VCaP (cell line): ENCODE results near the gene AGAP2.
"Not testable (repeated sequence)": the region's sequence is repeated elsewhere in the genome, so short reads cannot be mapped to it uniquely, and the experiment has no call there.

ENCODE experiments used
- H3K27ac ChIP-seq: fragments of 450-650 bp; 2 replicates; pipeline ENCODE4 v1.5.1; 2017
- CTCF ChIP-seq: fragments of 450-650 bp; conservative IDR thresholded peaks from 2 replicates; pipeline ENCODE4 v1.5.1; 2017; ENCODE audit warnings: mild to moderate bottlenecking, moderate library complexity

AGAP2 gene

GRCh38 chr12:57780284-57780897, 41.8 kb upstream of the AGAP2 start:
- TF ChIP-seq CTCF, result no peak
- H3K27ac ChIP-seq, result no peak overlapping the region

- TF ChIP-seq CTCF, result no peak
- no peak overlapping the region for H3K27ac ChIP-seq
Observed at GRCh38 chr12:57779736-57780135, 41.2 kb upstream of the AGAP2 start.

- H3K27ac ChIP-seq, result no peak overlapping the region
- TF ChIP-seq CTCF, result no peak
Observed at GRCh38 chr12:57777911-57778310, 39.4 kb upstream of the AGAP2 start.

GRCh38 chr12:57777367-57777766, 38.8 kb upstream of the AGAP2 start:
- TF ChIP-seq CTCF, result no peak

GRCh38 chr12:57776247-57776587, 37.7 kb upstream of the AGAP2 start:
- TF ChIP-seq CTCF, result no peak
- no peak overlapping the region for H3K27ac ChIP-seq

More at GRCh38 chr12:57777367-57777766, 38.8 kb upstream of the AGAP2 start:
- no peak overlapping the region for H3K27ac ChIP-seq

- TF ChIP-seq CTCF, result no peak
- no peak overlapping the region for H3K27ac ChIP-seq
Observed at GRCh38 chr12:57775563-57776246, 37.2 kb upstream of the AGAP2 start.

GRCh38 chr12:57775044-57775443, 36.5 kb upstream of the AGAP2 start:
- TF ChIP-seq CTCF, result no peak
- no peak overlapping the region for H3K27ac ChIP-seq

GRCh38 chr12:57774634-57775033, 36.1 kb upstream of the AGAP2 start:
- not testable (repeated sequence) for H3K27ac ChIP-seq
